HepG2 (cell line): ENCODE data around the gene CALN1. TPM values are rescaled to one million over a fixed set of nuclear protein-coding genes. Genes with fewer than 3 reads are reported as not detected.

ENCODE experiments used
- ATAC-seq: fragments of 200-7000 bp; cut with Tn5 transposase; 3 replicates; pipeline ENCODE4 v1.9.1; 2020; ENCODE audit warnings: mild to moderate bottlenecking, moderate library complexity
- BruUV-seq: library from RNA; stranded (reverse); fragments of 400-500 nt; replicated peaks from 2 replicates; lab custom pipeline; 2021; lab: Mats Ljungman, UMichigan
- CTCF ChIA-PET: fragments of 300-600 bp; formaldehyde crosslinking; extraction: SDS; loops from one replicate; lab custom pipeline; 2021; ENCODE audit warnings: low total read pairs, inconsistent platforms, low intra/inter-chr PET ratio; lab: Yijun Ruan, JAX
- POLR2A ChIA-PET: fragments of 350-600 bp; sonication (Branson Sonifier 250); formaldehyde crosslinking; loops from one replicate; lab custom pipeline; 2020; ENCODE audit warnings: antibody characterized with exemption, inconsistent platforms; lab: Yijun Ruan, JAX
- DNase-seq: peaks from one replicate; pipeline ENCODE4 v3.0.0-alpha.2; 2015; ENCODE audit warnings: low spot score
- FAIRE-seq: peaks from 3 replicates; lab custom pipeline; 2011; peaks lifted over from hg19 to GRCh38; lab: Jason Lieb, UNC
- H2AFZ ChIP-seq: one replicate; pipeline ENCODE4 v1.6.1; 2011; ENCODE audit warnings: low read length, inconsistent platforms
- H3K27ac ChIP-seq: fragments of 300-600 bp; 3 replicates; pipeline ENCODE4 v1.8.0; 2011; ENCODE audit warnings: mixed run types, mild to moderate bottlenecking, mixed read lengths, low read length, inconsistent platforms; ENCODE audit not compliant: insufficient read depth; ENCODE audit errors: extremely low read length
- H3K27me3 ChIP-seq, 2 experiments: fragments of 200-600 bp in 1 of 2; 2 replicates in 1 of 2; 3 replicates in 1 of 2; pipeline versions ENCODE4 v1.6.0 to v1.8.0; 2011; ENCODE audit warnings: low read length in 2 of 2, mild to moderate bottlenecking in 2 of 2, moderate library complexity in 2 of 2, inconsistent platforms in 1 of 2; ENCODE audit not compliant: insufficient read depth in 2 of 2, control insufficient read depth in 1 of 2
- H3K36me3 ChIP-seq, 2 experiments: fragments of 200-600 bp in 1 of 2; replicated peaks in 1 of 2; 2 replicates in 1 of 2; 3 replicates in 1 of 2; pipeline versions ENCODE4 v1.5.1 to v1.8.0; 2011; ENCODE audit warnings: low read length in 2 of 2, inconsistent platforms in 1 of 2; ENCODE audit not compliant: insufficient read depth in 2 of 2, control insufficient read depth in 1 of 2
- H3K4me1 ChIP-seq: 2 replicates; pipeline ENCODE4 v1.5.1; 2012; ENCODE audit warnings: low read length, inconsistent platforms; ENCODE audit not compliant: insufficient read depth
- H3K4me2 ChIP-seq: 2 replicates; pipeline ENCODE4 v1.6.0; 2011; ENCODE audit warnings: low read depth, low read length, inconsistent platforms
- H3K4me3 ChIP-seq, 3 experiments: fragments of 200-600 bp in 1 of 3; sonication (generic), shearing (Covaris generic) in 1 of 3; replicated peaks in 1 of 3; 2 replicates each; pipeline ENCODE4 v1.5.1; 2011 to 2016; ENCODE audit warnings: low read length in 3 of 3, inconsistent platforms in 2 of 3, low read depth in 2 of 3, mild to moderate bottlenecking in 2 of 3, control low read depth in 1 of 3, mixed read lengths in 1 of 3; ENCODE audit not compliant: insufficient read depth in 1 of 3
- H3K79me2 ChIP-seq: one replicate; pipeline ENCODE4 v1.6.1; 2011; ENCODE audit warnings: low read length, inconsistent platforms; ENCODE audit not compliant: insufficient read depth
- H3K9ac ChIP-seq: 2 replicates; pipeline ENCODE4 v1.6.0; 2011; ENCODE audit warnings: mild to moderate bottlenecking, low read depth, low read length, inconsistent platforms; ENCODE audit not compliant: insufficient read depth
- H3K9me3 ChIP-seq: 2 replicates; pipeline ENCODE4 v1.5.1; 2012; ENCODE audit warnings: mild to moderate bottlenecking, low read length
- H4K20me1 ChIP-seq: 2 replicates; pipeline ENCODE4 v1.6.0; 2011; ENCODE audit warnings: inconsistent platforms, mild to moderate bottlenecking, low read length, moderate library complexity; ENCODE audit not compliant: insufficient read depth
- CBFB ChIP-seq: sonication (generic); formaldehyde crosslinking; IDR thresholded peaks from 2 replicates; pipeline ENCODE4 v1.4.0; 2020; ENCODE audit warnings: missing genetic modification reagents
- CEBPB ChIP-seq: IDR thresholded peaks from 2 replicates; pipeline ENCODE4 v1.6.1; 2011; ENCODE audit warnings: low read depth, low read length, improper control_type of control experiment, borderline replicate concordance
- DNMT1 ChIP-seq: sonication (generic); formaldehyde crosslinking; IDR thresholded peaks from 2 replicates; pipeline ENCODE4 v1.5.1; 2020; ENCODE audit warnings: mild to moderate bottlenecking, missing genetic modification reagents
- FOXK2 ChIP-seq: fragments of 450-650 bp; IDR thresholded peaks from 2 replicates; pipeline ENCODE4 v1.6.1; 2016
- GATAD2A ChIP-seq: IDR thresholded peaks from 2 replicates; pipeline ENCODE4 v1.6.1; 2016
- HNRNPK ChIP-seq: fragments of 200-400 bp; formaldehyde crosslinking; IDR thresholded peaks from 2 replicates; pipeline ENCODE4 v1.6.1; 2018; ENCODE audit warnings: low read length, low read depth, moderate library complexity, mild to moderate bottlenecking; ENCODE audit not compliant: poor library complexity, severe bottlenecking
- IRX3 ChIP-seq: sonication (generic); formaldehyde crosslinking; IDR thresholded peaks from 2 replicates; pipeline ENCODE4 v1.8.1; 2023; ENCODE audit warnings: mild to moderate bottlenecking, low read depth, missing genetic modification reagents, borderline replicate concordance
- MAFG ChIP-seq: sonication (generic); formaldehyde crosslinking; IDR thresholded peaks from 2 replicates; pipeline ENCODE4 v1.5.1; 2020; ENCODE audit warnings: mild to moderate bottlenecking, missing genetic modification reagents
- NFYC ChIP-seq: IDR thresholded peaks from 2 replicates; pipeline ENCODE4 v1.6.1; 2016; ENCODE audit warnings: missing genetic modification reagents, missing compliant biosample characterization
- RNF2 ChIP-seq: fragments of 450-650 bp; conservative IDR thresholded peaks from 2 replicates; pipeline ENCODE4 v1.6.1; 2016; ENCODE audit warnings: low read depth
- SP140L ChIP-seq: sonication (generic); formaldehyde crosslinking; IDR thresholded peaks from 2 replicates; pipeline ENCODE4 v1.4.0; 2020; ENCODE audit warnings: missing genetic modification reagents, borderline replicate concordance
- THAP11 ChIP-seq: IDR thresholded peaks from 2 replicates; pipeline ENCODE4 v1.6.1; 2016; ENCODE audit warnings: missing biosample characterization, missing genetic modification reagents
- ZFP36 ChIP-seq: fragments of 150-350 bp; IDR thresholded peaks from 2 replicates; pipeline ENCODE4 v1.6.1; 2018; ENCODE audit warnings: borderline replicate concordance, low read length, low read depth; ENCODE audit not compliant: partially characterized antibody
- ZNF296 ChIP-seq: sonication (generic); formaldehyde crosslinking; conservative IDR thresholded peaks from 2 replicates; pipeline ENCODE4 v1.5.0; 2020; ENCODE audit warnings: mild to moderate bottlenecking, missing genetic modification reagents
- ZNF614 ChIP-seq: IDR thresholded peaks from 2 replicates; pipeline ENCODE4 v1.6.1; 2018; ENCODE audit warnings: missing biosample characterization, missing genetic modification reagents, inconsistent platforms, borderline replicate concordance
- ZNF672 ChIP-seq: sonication (generic); formaldehyde crosslinking; IDR thresholded peaks from 2 replicates; pipeline ENCODE4 v1.8.1; 2022; ENCODE audit warnings: missing genetic modification reagents
- ZNF687 ChIP-seq: sonication (generic); formaldehyde crosslinking; IDR thresholded peaks from 2 replicates; pipeline ENCODE4 v1.5.1; 2020; ENCODE audit warnings: mild to moderate bottlenecking, missing genetic modification reagents, moderate library complexity
- ZNF749 ChIP-seq: sonication (generic); formaldehyde crosslinking; IDR thresholded peaks from 2 replicates; pipeline ENCODE4 v1.8.0; 2022; ENCODE audit warnings: mild to moderate bottlenecking, missing genetic modification reagents, moderate library complexity, borderline replicate concordance
- ZNF775 ChIP-seq: sonication (generic); formaldehyde crosslinking; IDR thresholded peaks from 2 replicates; pipeline ENCODE4 v1.4.0; 2020; ENCODE audit warnings: missing genetic modification reagents, mild to moderate bottlenecking, moderate library complexity, borderline replicate concordance
- ZNF841 ChIP-seq: sonication (generic); formaldehyde crosslinking; IDR thresholded peaks from 2 replicates; pipeline ENCODE4 v1.8.1; 2023; ENCODE audit warnings: missing genetic modification reagents, borderline replicate concordance
- WGBS: methylation state at CpG from one replicate; pipeline ENCODE4 v1.1.6; 2017; ENCODE audit warnings: low lambda C conversion rate; 5-methylcytosine and 5-hydroxymethylcytosine counted together
- in situ Hi-C: cut with HindIII; loops from 2 replicates; pipeline ENCODE4 v1.10.0; 2017; ENCODE audit warnings: low pct_unique_long_range_greater_than_20kb; ENCODE audit not compliant: extremely low pct_ligation_motif_present
- intact Hi-C: fragments of 100-400 bp; cut with micrococcal nuclease; formaldehyde crosslinking; loops from one replicate; pipeline ENCODE4 v1.10.0; 2022; ENCODE audit not compliant: unreplicated experiment
- polyA plus RNA-seq, 8 experiments: library from polyadenylated mRNA; depleted of rRNA in 3 of 8; stranded (reverse) in 7 of 8; unstranded in 1 of 8; fragments of >200 nt; fragmentation: Illumina TruSeq in 4 of 8; extraction: Trizol in 4 of 8; gene quantifications; 2 replicates each; pipeline versions ENCODE4 v1.2.1 to v1.2.3, GENCODE V29; 2011 to 2016; ENCODE audit warnings: low read depth in 4 of 8, missing spikeins in 1 of 8, mixed read lengths in 1 of 8; ENCODE audit not compliant: insufficient read depth in 1 of 8
- total RNA-seq, 5 experiments: library from RNA; depleted of rRNA; stranded (reverse); fragments of >200 nt; fragmentation: Illumina TruSeq; extraction: Trizol; gene quantifications; 2 replicates each; pipeline ENCODE4 v1.2.3, GENCODE V29; 2016; ENCODE audit warnings: low read depth in 1 of 5

CALN1 gene
- total and polyA plus RNA-seq, 2 of the 13 experiments (the other 11 are each of a cell fraction or from before 2014, with no cell fraction given): not detected

- Histone ChIP-seq H3K9me3 (no peaks in the 10 kb centered on the region), H3K36me3 (no peaks in the 10 kb centered on the region), H2AFZ (no peak overlapping the region), H3K4me3 (no peak overlapping the region), H3K79me2 (no peaks in the 10 kb centered on the region), H3K4me2 (no peak overlapping the region), H3K4me1 (no peaks in the 10 kb centered on the region), H3K27ac (no peak overlapping the region), H4K20me1 (no peaks in the 10 kb centered on the region), H3K27me3 (peaks cover 0 to 14% of the 10 kb centered on the region in 2 experiments; a peak in 1 of 5 replicates), H3K9ac (no peak overlapping the region)
- BruUV-seq: no TSS peak
- no peak for FAIRE-seq
- POLR2A ChIA-PET: no interaction called here
- CTCF ChIA-PET: no interaction called here
- 28% methylated on average over 7 of the region's 7 CpGs for WGBS
- TF ChIP-seq ZNF614 (CRISPR knock-in tag) (no peak), FOXK2 (no peak), ZNF296 (no peak), CBFB (no peak), DNMT1 (CRISPR knock-in tag) (no peak), IRX3 (no peak), ZNF775 (no peak), ZNF749 (no peak), HNRNPK (no peak), NFYC (no peak), MAFG (CRISPR knock-in tag) (no peak), THAP11 (no peak)
- intact Hi-C loops: no loop called here
- no peak for ATAC-seq
- no peak for DNase-seq
- in situ Hi-C loops: no loop called here
These were observed 90.5 kb downstream of the CALN1 start for GRCh38 chr7:72321637-72322036.

GRCh38 chr7:72321081-72321480 lies 91.1 kb downstream of the CALN1 start:
- FAIRE-seq: no peak

More at GRCh38 chr7:72321081-72321480, 91.1 kb downstream of the CALN1 start:
- ATAC-seq (no peak), DNase-seq (no peak)
- no peak overlapping the region for H3K27ac ChIP-seq
- POLR2A ChIA-PET: no interaction called here
- H2AFZ ChIP-seq: no peak overlapping the region
- CTCF ChIA-PET: no interaction called here
- no peak overlapping the region for H3K4me3 ChIP-seq
- in situ Hi-C loops: no loop called here
- H3K4me1 ChIP-seq: no peaks in the 10 kb centered on the region
- peaks cover 0 to 14% of the 10 kb centered on the region in 2 experiments; a peak in 1 of 5 replicates for H3K27me3 ChIP-seq
- no peak overlapping the region for H3K4me2 ChIP-seq
- H3K9ac ChIP-seq: no peak overlapping the region
- no peaks in the 10 kb centered on the region for H3K9me3 ChIP-seq
- 37% methylated on average over 8 of the region's 8 CpGs for WGBS
- H3K79me2 ChIP-seq: no peaks in the 10 kb centered on the region
- intact Hi-C loops: no loop called here
- no peaks in the 10 kb centered on the region for H3K36me3 ChIP-seq
- no peak for TF ChIP-seq CEBPB
- TF ChIP-seq ZNF672 (CRISPR knock-in tag): no peak
- no peak for TF ChIP-seq GATAD2A
- TF ChIP-seq ZNF841 (CRISPR knock-in tag): no peak
- TF ChIP-seq SP140L (CRISPR knock-in tag): no peak
- TF ChIP-seq ZNF687 (CRISPR knock-in tag): no peak
- no peak for TF ChIP-seq ZFP36
- no peak for TF ChIP-seq RNF2
- BruUV-seq: no TSS peak
- no peaks in the 10 kb centered on the region for H4K20me1 ChIP-seq
